ENCODE data around the gene FMOD.

FMOD gene

DNA sequence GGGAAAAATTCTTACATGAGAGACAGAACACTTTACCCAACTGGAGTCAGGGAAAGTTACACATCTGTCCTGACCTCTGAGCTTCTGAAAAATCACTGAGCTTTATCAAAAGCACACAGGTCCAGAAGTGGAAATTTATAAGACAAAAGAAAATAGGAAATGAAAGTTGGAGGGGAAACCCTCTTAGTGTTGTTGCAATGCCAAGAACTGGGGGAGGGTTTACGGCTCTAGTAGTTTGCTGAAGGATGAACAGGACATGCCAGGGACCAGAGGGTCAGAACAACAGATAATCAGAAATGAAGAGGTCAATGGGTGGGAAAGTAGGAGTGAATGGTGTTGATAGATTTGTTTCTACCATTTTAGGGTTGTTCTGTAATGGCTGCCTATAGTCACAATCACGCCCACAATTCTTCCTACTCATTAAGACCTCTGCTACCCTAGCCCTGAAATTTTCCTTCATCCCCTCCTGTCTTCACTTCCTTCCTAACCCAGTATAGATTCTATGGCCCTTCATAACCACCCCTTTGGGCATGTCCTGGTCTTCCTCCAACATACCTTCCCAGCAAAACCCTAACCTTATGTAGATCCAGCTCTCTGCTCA lies 30.3 kb upstream of the FMOD start:
- Histone ChIP-seq H3K9me2 (replicated peaks; ENCODE audit: insufficient read depth, low read length) (no peaks in the 10 kb centered on the region), H3K4me2 (ENCODE audit: low read depth, low read length, poor library complexity, severe bottlenecking) (peak overlapping the region; percentile 68), H3K27me3 (ENCODE audit: low read length) (no peaks in the 10 kb centered on the region), H4K20me1 (ENCODE audit: low read depth, low read length) (no peaks in the 10 kb centered on the region), H3K36me3 (ENCODE audit: low read length) (no peaks in the 10 kb centered on the region), H3K27ac (ENCODE audit: low read depth, low read length) (peak overlapping the region; percentile 84), H3K4me3 (ENCODE audit: insufficient read depth, low read length, poor library complexity, severe bottlenecking) (peak overlapping the region; percentile 9), H3K9me3 (ENCODE audit: insufficient read depth, low read length) (no peaks in the 10 kb centered on the region), H3F3A (ENCODE audit: insufficient read depth) (no peaks in the 10 kb centered on the region), H3K9ac (ENCODE audit: low read length) (peak overlapping the region; percentile 54), H2AFZ (ENCODE audit: low read depth, low read length, severe bottlenecking) (no peak overlapping the region), H3K79me2 (ENCODE audit: insufficient read depth, low read length) (no peaks in the 10 kb centered on the region)
- TF ChIP-seq CTCF (IDR thresholded peaks at IDR 0.05; ENCODE audit: insufficient read depth, low read length, poor library complexity, severe bottlenecking) (no peak), EZH2phosphoT487 (conservative IDR thresholded peaks at IDR 0.05; ENCODE audit: low read length) (no peak)

DNA sequence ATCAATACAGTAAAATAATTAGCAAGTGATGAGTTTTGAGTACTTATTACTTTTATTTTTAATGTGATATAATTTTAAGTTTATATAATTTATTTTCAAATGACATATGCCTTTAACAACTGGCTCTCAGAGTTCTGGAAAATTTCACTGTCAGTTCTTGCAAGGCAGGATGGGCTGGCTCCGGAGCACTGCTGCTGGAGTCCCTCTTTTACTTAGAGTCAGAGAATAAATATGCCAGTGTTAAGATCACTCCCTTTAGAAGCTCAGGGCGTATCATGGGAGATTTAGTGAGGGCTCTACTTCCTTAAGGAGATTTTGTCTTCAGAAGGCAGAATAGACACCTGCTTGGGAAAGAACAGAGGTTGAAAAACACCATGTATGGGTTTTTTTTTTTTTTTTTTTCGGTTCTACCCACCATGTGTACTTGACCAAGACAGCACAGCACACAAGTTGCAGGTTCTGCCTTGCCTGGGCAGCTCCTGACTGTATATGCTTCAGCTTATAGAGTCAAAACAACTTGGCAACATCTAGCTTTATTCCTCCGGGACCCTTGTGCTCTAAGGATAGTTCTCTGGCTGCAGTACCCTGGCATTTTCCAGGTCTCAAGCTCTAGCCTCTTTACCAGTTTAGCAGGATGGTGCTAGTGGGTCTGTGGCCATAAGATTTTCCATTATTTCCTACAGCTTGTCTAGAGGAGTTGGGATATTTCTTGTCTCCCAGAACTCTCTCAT lies 29.7 kb upstream of the FMOD start:
- H3K79me2 ChIP-seq (ENCODE audit: insufficient read depth, low read length): no peaks in the 10 kb centered on the region
- TF ChIP-seq EZH2phosphoT487 (conservative IDR thresholded peaks at IDR 0.05; ENCODE audit: low read length) (no peak), CTCF (IDR thresholded peaks at IDR 0.05; ENCODE audit: insufficient read depth, low read length, poor library complexity, severe bottlenecking) (no peak)
- no peaks in the 10 kb centered on the region for H3K9me2 ChIP-seq (replicated peaks; ENCODE audit: insufficient read depth, low read length)
- H3K27me3 ChIP-seq (ENCODE audit: low read length): no peaks in the 10 kb centered on the region
- H3K4me3 ChIP-seq (ENCODE audit: insufficient read depth, low read length, poor library complexity, severe bottlenecking): peak overlapping the region; percentile 9
- H3K9ac ChIP-seq (ENCODE audit: low read length): peak overlapping the region; percentile 54
- H3F3A ChIP-seq (ENCODE audit: insufficient read depth): no peaks in the 10 kb centered on the region
- H3K9me3 ChIP-seq (ENCODE audit: insufficient read depth, low read length): no peaks in the 10 kb centered on the region
- H3K36me3 ChIP-seq (ENCODE audit: low read length): no peaks in the 10 kb centered on the region
- peak overlapping the region; percentile 84 for H3K27ac ChIP-seq (ENCODE audit: low read depth, low read length)
- H4K20me1 ChIP-seq (ENCODE audit: low read depth, low read length): no peaks in the 10 kb centered on the region
- no peak overlapping the region for H2AFZ ChIP-seq (ENCODE audit: low read depth, low read length, severe bottlenecking)
- peak overlapping the region; percentile 68 for H3K4me2 ChIP-seq (ENCODE audit: low read depth, low read length, poor library complexity, severe bottlenecking)

DNA sequence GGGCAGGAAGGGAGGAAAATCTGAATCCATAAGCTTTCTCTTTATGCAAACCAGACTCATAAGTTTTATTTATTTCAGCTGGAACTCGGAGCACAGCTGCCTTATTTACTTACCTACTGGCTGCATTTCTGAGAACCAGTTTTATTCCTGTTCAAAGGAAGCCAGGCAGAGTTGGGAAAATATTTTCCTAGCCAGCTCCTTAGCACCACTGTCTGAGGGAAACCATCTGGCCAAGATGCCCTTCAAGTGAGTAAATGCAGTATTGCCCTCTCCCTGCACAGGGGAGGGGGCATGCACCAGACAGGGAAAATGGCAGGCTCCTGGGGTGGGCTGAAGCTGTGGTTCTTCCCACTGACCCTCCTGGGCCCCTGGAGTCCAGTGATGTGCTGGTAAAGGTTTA lies 28.9 kb upstream of the FMOD start:
- no peaks in the 10 kb centered on the region for H4K20me1 ChIP-seq (ENCODE audit: low read depth, low read length)
- no peak overlapping the region for H3K9ac ChIP-seq (ENCODE audit: low read length)
- TF ChIP-seq EZH2phosphoT487 (conservative IDR thresholded peaks at IDR 0.05; ENCODE audit: low read length) (no peak), CTCF (IDR thresholded peaks at IDR 0.05; ENCODE audit: insufficient read depth, low read length, poor library complexity, severe bottlenecking) (no peak)
- no peak overlapping the region for H3K4me3 ChIP-seq (ENCODE audit: insufficient read depth, low read length, poor library complexity, severe bottlenecking)
- no peaks in the 10 kb centered on the region for H3K9me2 ChIP-seq (replicated peaks; ENCODE audit: insufficient read depth, low read length)
- no peaks in the 10 kb centered on the region for H3F3A ChIP-seq (ENCODE audit: insufficient read depth)
- H3K4me2 ChIP-seq (ENCODE audit: low read depth, low read length, poor library complexity, severe bottlenecking): peak overlapping the region; percentile 68
- no peaks in the 10 kb centered on the region for H3K9me3 ChIP-seq (ENCODE audit: insufficient read depth, low read length)
- H3K27me3 ChIP-seq (ENCODE audit: low read length): no peaks in the 10 kb centered on the region
- H3K79me2 ChIP-seq (ENCODE audit: insufficient read depth, low read length): no peaks in the 10 kb centered on the region
- no peaks in the 10 kb centered on the region for H3K36me3 ChIP-seq (ENCODE audit: low read length)
- H2AFZ ChIP-seq (ENCODE audit: low read depth, low read length, severe bottlenecking): no peak overlapping the region
- H3K27ac ChIP-seq (ENCODE audit: low read depth, low read length): no peak overlapping the region
